ENCODE data around the gene NAB2. TPM values are rescaled to one million over a fixed set of nuclear protein-coding genes. Genes with fewer than 3 reads are reported as not detected.

The NAB2 gene
- total and polyA plus RNA-seq, 9 of the 15 experiments (the other 6 are each of a cell fraction or from before 2014, with no cell fraction given): 0.45 to 40.9 (median 20.4) TPM

DNA sequence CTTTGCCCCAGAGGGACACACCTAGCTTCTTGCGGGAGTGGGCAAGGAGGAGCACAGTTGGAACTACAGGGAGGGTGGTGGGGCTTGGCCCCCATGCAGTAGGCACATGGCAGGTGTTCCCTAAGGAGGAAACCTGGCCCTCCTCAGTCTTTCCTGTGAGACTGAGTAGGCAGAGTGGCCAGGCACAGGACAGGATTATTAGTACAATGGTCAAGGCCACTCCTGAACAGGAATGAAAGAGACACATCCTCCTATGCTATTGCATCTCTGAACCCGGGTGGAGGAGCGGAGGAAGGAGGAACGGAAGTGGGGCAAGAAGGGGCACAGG, 39.8 kb upstream of the NAB2 start:
- FAIRE-seq (no peak), DNase-seq (ENCODE audit: extremely low read depth in 1 of 4, low spot score in 3 of 4) (no peak), ATAC-seq (no peak)
- H3K9ac ChIP-seq (ENCODE audit: insufficient read depth in 1 of 2, low read depth in 2 of 2, low read length in 2 of 2): no peak overlapping the region
- WGBS (ENCODE audit: insufficient coverage, low coverage, missing lambda C conversion rate): 21% methylated on average over 3 of the region's 4 CpGs
- no peaks in the 10 kb centered on the region for H3K9me1 ChIP-seq (ENCODE audit: control insufficient read depth, insufficient read depth, low read length)
- peaks cover 4% of the 10 kb centered on the region in 2 experiments; a peak in 3 of 5 replicates for H3K27me3 ChIP-seq (ENCODE audit: control insufficient read depth in 2 of 2, insufficient read depth in 2 of 2, low read length in 2 of 2)
- H4K20me1 ChIP-seq (replicated peaks; ENCODE audit: control insufficient read depth, insufficient read depth, low read length): no peaks in the 10 kb centered on the region
- H3K27ac ChIP-seq (ENCODE audit: extremely low read depth, low read depth, low read length): no peak overlapping the region
- H2AFZ ChIP-seq (ENCODE audit: low read depth, low read length): no peak overlapping the region
- H3K9me3 ChIP-seq (replicated peaks; ENCODE audit: control insufficient read depth, insufficient read depth, low read depth, low read length): no peaks in the 10 kb centered on the region
- no peaks in the 10 kb centered on the region for H3K36me3 ChIP-seq (ENCODE audit: control insufficient read depth, insufficient read depth, low read length)
- CTCF ChIA-PET (ENCODE audit: low intra/inter-chr PET ratio): no interaction called here
- intact Hi-C loops (cut with micrococcal nuclease): no loop called here
- no TSS peak for BruUV-seq (replicated peaks)
- no peak overlapping the region for H3K4me2 ChIP-seq (ENCODE audit: insufficient read depth, low read length)
- POLR2A ChIA-PET: interaction anchor here (1.1 to 4.9 kb wide), 2 partner anchors 12 to 14 kb away, joined by 3 to 18 read pairs; no protein-coding TSS in a partner anchor
- H3K4me1 ChIP-seq (replicated peaks in 1 of 2; ENCODE audit: control insufficient read depth in 2 of 2, insufficient read depth in 2 of 2, low read length in 2 of 2): peaks cover 0 to 3% of the 10 kb centered on the region in 2 experiments; a peak in 1 of 5 replicates
- H3K79me2 ChIP-seq (ENCODE audit: control insufficient read depth, insufficient read depth, low read length): no peaks in the 10 kb centered on the region
- H3K4me3 ChIP-seq: no peak overlapping the region
- in situ Hi-C loops (cut with MboI): no loop called here
- no peak for TF ChIP-seq SRF (CRISPR knock-in tag; IDR thresholded peaks at IDR 0.05)
- no peak for TF ChIP-seq FOXM1 (IDR thresholded peaks at IDR 0.05; ENCODE audit: low read depth)
- TF ChIP-seq FOXM1 (CRISPR knock-in tag; IDR thresholded peaks at IDR 0.05; ENCODE audit: low read depth): no peak
- TF ChIP-seq NFE2 (IDR thresholded peaks at IDR 0.05; ENCODE audit: low read depth): no peak
- TF ChIP-seq, protein P1, sequence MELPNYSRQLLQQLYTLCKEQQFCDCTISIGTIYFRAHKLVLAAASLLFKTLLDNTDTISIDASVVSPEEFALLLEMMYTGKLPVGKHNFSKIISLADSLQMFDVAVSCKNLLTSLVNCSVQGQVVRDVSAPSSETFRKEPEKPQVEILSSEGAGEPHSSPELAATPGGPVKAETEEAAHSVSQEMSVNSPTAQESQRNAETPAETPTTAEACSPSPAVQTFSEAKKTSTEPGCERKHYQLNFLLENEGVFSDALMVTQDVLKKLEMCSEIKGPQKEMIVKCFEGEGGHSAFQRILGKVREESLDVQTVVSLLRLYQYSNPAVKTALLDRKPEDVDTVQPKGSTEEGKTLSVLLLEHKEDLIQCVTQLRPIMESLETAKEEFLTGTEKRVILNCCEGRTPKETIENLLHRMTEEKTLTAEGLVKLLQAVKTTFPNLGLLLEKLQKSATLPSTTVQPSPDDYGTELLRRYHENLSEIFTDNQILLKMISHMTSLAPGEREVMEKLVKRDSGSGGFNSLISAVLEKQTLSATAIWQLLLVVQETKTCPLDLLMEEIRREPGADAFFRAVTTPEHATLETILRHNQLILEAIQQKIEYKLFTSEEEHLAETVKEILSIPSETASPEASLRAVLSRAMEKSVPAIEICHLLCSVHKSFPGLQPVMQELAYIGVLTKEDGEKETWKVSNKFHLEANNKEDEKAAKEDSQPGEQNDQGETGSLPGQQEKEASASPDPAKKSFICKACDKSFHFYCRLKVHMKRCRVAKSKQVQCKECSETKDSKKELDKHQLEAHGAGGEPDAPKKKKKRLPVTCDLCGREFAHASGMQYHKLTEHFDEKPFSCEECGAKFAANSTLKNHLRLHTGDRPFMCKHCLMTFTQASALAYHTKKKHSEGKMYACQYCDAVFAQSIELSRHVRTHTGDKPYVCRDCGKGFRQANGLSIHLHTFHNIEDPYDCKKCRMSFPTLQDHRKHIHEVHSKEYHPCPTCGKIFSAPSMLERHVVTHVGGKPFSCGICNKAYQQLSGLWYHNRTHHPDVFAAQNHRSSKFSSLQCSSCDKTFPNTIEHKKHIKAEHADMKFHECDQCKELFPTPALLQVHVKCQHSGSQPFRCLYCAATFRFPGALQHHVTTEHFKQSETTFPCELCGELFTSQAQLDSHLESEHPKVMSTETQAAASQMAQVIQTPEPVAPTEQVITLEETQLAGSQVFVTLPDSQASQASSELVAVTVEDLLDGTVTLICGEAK (IDR thresholded peaks at IDR 0.05): no peak
- TF ChIP-seq, protein P1 (CRISPR knock-in tag; IDR thresholded peaks at IDR 0.05): no peak
- no peak for TF ChIP-seq SP1 (CRISPR knock-in tag; IDR thresholded peaks at IDR 0.05)
- TF ChIP-seq PRPF4 (IDR thresholded peaks at IDR 0.05; ENCODE audit: insufficient read depth, low read depth, low read length, poor library complexity, severe bottlenecking): no peak
- no peak for TF ChIP-seq TAF9B (IDR thresholded peaks at IDR 0.05; ENCODE audit: partially characterized antibody)
- TF ChIP-seq, protein P2, sequence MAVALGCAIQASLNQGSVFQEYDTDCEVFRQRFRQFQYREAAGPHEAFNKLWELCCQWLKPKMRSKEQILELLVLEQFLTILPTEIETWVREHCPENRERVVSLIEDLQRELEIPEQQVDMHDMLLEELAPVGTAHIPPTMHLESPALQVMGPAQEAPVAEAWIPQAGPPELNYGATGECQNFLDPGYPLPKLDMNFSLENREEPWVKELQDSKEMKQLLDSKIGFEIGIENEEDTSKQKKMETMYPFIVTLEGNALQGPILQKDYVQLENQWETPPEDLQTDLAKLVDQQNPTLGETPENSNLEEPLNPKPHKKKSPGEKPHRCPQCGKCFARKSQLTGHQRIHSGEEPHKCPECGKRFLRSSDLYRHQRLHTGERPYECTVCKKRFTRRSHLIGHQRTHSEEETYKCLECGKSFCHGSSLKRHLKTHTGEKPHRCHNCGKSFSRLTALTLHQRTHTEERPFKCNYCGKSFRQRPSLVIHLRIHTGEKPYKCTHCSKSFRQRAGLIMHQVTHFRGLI (CRISPR knock-in tag; IDR thresholded peaks at IDR 0.05): no peak
- no peak for TF ChIP-seq STAT5A (IDR thresholded peaks at IDR 0.05; ENCODE audit: borderline replicate concordance, low read length)
- no peak for TF ChIP-seq MTA1 (IDR thresholded peaks at IDR 0.05; ENCODE audit: borderline replicate concordance)
- TF ChIP-seq IFI16 (CRISPR knock-in tag; IDR thresholded peaks at IDR 0.05): no peak
- no peak for TF ChIP-seq MAZ (CRISPR knock-in tag; conservative IDR thresholded peaks at IDR 0.05 in 1 of 2, IDR thresholded peaks at IDR 0.05 in 1 of 2)

All from K562 (cell line).